Calu3 (cell line): ENCODE results near the gene GADL1. TPM values are rescaled to one million over a fixed set of nuclear protein-coding genes. Genes with fewer than 3 reads are reported as not detected.
A peak's percentile ranks its signal among the peaks of the same experiment; 100 is the strongest.

Experiments
- BruUV-seq: library from RNA; stranded (reverse); fragments of 400-500 nt; replicated peaks from 2 replicates; lab custom pipeline; 2021; lab: Mats Ljungman, UMichigan
- CTCF ChIA-PET: fragments of 300-600 bp; sonication (Branson Sonifier 250); formaldehyde crosslinking; loops from one replicate; lab custom pipeline; 2022; ENCODE audit warnings: antibody characterized with exemption; lab: Charles Lee
- DNase-seq: peaks from one replicate; pipeline ENCODE4 v3.0.0; 2022
- H3K27ac Mint-ChIP-seq: one replicate; pipeline ENCODE4 v1.8.0; 2022; ENCODE audit warnings: mixed read lengths; ENCODE audit not compliant: unreplicated experiment
- H3K27me3 Mint-ChIP-seq: one replicate; pipeline ENCODE4 v1.8.0; 2022; ENCODE audit warnings: mixed read lengths; ENCODE audit not compliant: unreplicated experiment
- H3K36me3 Mint-ChIP-seq: one replicate; pipeline ENCODE4 v1.8.0; 2022; ENCODE audit warnings: mild to moderate bottlenecking, moderate library complexity, mixed read lengths; ENCODE audit not compliant: insufficient read depth, unreplicated experiment
- H3K4me1 Mint-ChIP-seq: one replicate; pipeline ENCODE4 v1.8.0; 2022; ENCODE audit warnings: mild to moderate bottlenecking, low read depth, mixed read lengths; ENCODE audit not compliant: unreplicated experiment
- H3K4me3 Mint-ChIP-seq: one replicate; pipeline ENCODE4 v1.8.0; 2022; ENCODE audit warnings: mild to moderate bottlenecking, low read depth, moderate library complexity, mixed read lengths; ENCODE audit not compliant: unreplicated experiment
- H3K9me3 Mint-ChIP-seq: one replicate; pipeline ENCODE4 v1.8.0; 2022; ENCODE audit warnings: low read depth, mixed read lengths; ENCODE audit not compliant: unreplicated experiment
- CTCF ChIP-seq: fragments of 200-600 bp; IDR thresholded peaks from one replicate; pipeline ENCODE4 v1.8.0; 2022; ENCODE audit warnings: antibody characterized with exemption; ENCODE audit not compliant: unreplicated experiment
- intact Hi-C: fragments of 100-400 bp; cut with micrococcal nuclease; formaldehyde crosslinking; loops from one replicate; pipeline ENCODE4 v1.10.0; 2022; ENCODE audit not compliant: unreplicated experiment
- total RNA-seq: library from RNA; stranded (reverse); gene quantifications from 2 replicates; pipeline ENCODE4 v1.2.3, GENCODE V29; 2022

GADL1 gene
- total RNA-seq, 1 experiment from 2014 or later = not detected

GRCh38 chr3:30750967-30751366 is 143.5 kb downstream of the GADL1 start:
- no peak overlapping the region for H3K4me3 Mint-ChIP-seq
- no peak for TF ChIP-seq CTCF
- H3K4me1 Mint-ChIP-seq = peaks cover 39% of the 10 kb centered on the region
- no peaks in the 10 kb centered on the region for H3K9me3 Mint-ChIP-seq
- intact Hi-C loops = loop anchor here (5.0 kb wide), 1 partner anchor 554 kb away; no protein-coding TSS in a partner anchor
- CTCF ChIA-PET = interaction anchor here (1.0 kb wide), 1 partner anchor 552 kb away, joined by 4 read pairs; no protein-coding TSS in a partner anchor
- BruUV-seq = no TSS peak
- no peak for DNase-seq
- no peak overlapping the region for H3K27ac Mint-ChIP-seq
- H3K27me3 Mint-ChIP-seq = no peaks in the 10 kb centered on the region
- no peaks in the 10 kb centered on the region for H3K36me3 Mint-ChIP-seq

DNA sequence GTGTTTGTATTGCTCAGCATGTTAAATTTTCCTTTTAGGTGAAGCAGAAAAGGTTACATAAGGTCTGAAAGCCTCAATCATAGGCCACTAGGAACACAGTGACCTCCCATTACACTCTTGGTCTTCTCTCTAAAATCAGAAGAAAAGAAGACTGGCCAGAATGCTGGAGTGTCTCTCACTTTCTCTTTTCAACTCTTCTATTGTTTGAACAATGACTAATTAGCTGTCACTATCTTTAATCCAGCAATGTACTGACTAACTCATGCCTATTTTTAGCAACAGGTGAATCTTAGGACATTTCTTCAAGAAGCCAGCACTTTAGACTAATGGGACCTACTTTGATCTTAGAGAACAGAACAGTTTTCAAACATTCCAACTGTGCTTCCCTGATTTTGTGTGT is 145.2 kb downstream of the GADL1 start:
- intact Hi-C loops = loop anchor here (2.0 to 5.0 kb wide), 2 partner anchors 142 to 736 kb away; partner anchors contain the start of gene TGFBR2
- DNase-seq = no peak

DNA sequence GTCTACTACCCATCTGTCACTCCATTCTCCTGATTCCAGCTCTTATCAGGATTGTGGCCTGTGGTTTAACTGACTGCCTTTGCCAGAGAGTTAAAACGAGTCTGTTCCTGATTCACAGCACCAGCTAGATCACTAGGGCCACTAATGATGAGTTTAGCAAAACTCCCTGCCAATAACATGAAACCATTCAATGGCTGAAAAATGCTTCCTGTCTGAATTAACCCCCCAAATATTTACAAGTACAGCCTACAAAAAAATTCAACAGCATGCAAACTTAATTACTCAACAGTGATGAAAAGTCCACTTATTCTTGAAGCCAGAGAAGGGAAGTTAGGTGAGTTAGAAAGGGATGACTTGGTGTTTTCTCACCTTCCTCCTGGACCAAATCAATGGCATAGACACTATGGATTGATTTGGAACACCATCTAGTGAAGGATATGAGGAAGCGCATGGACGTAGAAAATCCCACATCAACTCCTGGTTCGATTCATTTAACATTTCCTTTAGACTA is 146.6 kb downstream of the GADL1 start:
- no TSS peak for BruUV-seq
- no peak for TF ChIP-seq CTCF
- DNase-seq = peak; percentile 6
- Mint-ChIP-seq H3K9me3 (no peaks in the 10 kb centered on the region), H3K4me1 (peaks cover 39% of the 10 kb centered on the region), H3K4me3 (no peak overlapping the region), H3K27me3 (no peaks in the 10 kb centered on the region), H3K36me3 (no peaks in the 10 kb centered on the region), H3K27ac (no peak overlapping the region)
- CTCF ChIA-PET = interaction anchor here (0.8 kb wide), 2 partner anchors 428 to 735 kb away, joined by 3 to 4 read pairs; no protein-coding TSS in a partner anchor
- intact Hi-C loops = loop anchor here (1.0 to 5.0 kb wide), 4 partner anchors 141 to 735 kb away; partner anchors contain the start of gene TGFBR2

More for the DNA sequence above, 145.2 kb downstream of the GADL1 start:
- Mint-ChIP-seq H3K27me3 (no peaks in the 10 kb centered on the region), H3K4me3 (no peak overlapping the region), H3K27ac (no peak overlapping the region), H3K36me3 (no peaks in the 10 kb centered on the region), H3K4me1 (peaks cover 39% of the 10 kb centered on the region), H3K9me3 (no peaks in the 10 kb centered on the region)
- no TSS peak for BruUV-seq
- CTCF ChIA-PET = no interaction called here
- TF ChIP-seq CTCF = no peak

GRCh38 chr3:30743641-30744317 is 150.7 kb downstream of the GADL1 start:
- H3K4me1 Mint-ChIP-seq = peaks cover 21% of the 10 kb centered on the region
- H3K27me3 Mint-ChIP-seq = no peaks in the 10 kb centered on the region
- CTCF ChIA-PET = no interaction called here
- H3K9me3 Mint-ChIP-seq = no peaks in the 10 kb centered on the region
- H3K27ac Mint-ChIP-seq = no peak overlapping the region
- TF ChIP-seq CTCF = no peak
- intact Hi-C loops = no loop called here
- DNase-seq = no peak
- H3K4me3 Mint-ChIP-seq = no peak overlapping the region
- no TSS peak for BruUV-seq
- no peaks in the 10 kb centered on the region for H3K36me3 Mint-ChIP-seq
